Ovary (tissue), 9 donors: ENCODE results near the gene NIM1K. TPM values are rescaled to one million over a fixed set of nuclear protein-coding genes. Genes with fewer than 3 reads are reported as not detected.
"Not testable (repeated sequence)": the region's sequence is repeated elsewhere in the genome, so short reads cannot be mapped to it uniquely, and the experiment has no call there.

Source experiments
- DNase-seq, 5 donors: peaks; one replicate each; pipeline ENCODE4 v3.0.0-alpha.2; 2019 to 2020
- H3K27ac ChIP-seq, 2 donors: fragments of 200-600 bp; one replicate each; pipeline versions ENCODE4 v1.5.1 to v1.8.0; 2019 to 2022
- H3K27me3 ChIP-seq: fragments of 200-600 bp; one replicate; pipeline ENCODE4 v1.8.0; 2022
- H3K36me3 ChIP-seq: fragments of 200-600 bp; sonication (generic); one replicate; pipeline ENCODE4 v1.5.1; 2019
- H3K4me1 ChIP-seq: one replicate; pipeline ENCODE4 v1.8.1; 2013; ENCODE audit warnings: mild to moderate bottlenecking, moderate library complexity; ENCODE audit not compliant: insufficient read depth
- H3K4me3 ChIP-seq: fragments of 200-600 bp; sonication (generic); one replicate; pipeline ENCODE4 v1.5.1; 2017
- H3K9me3 ChIP-seq, 2 donors: fragments of 200-600 bp in 1 of 2; sonication (generic) in 1 of 2; one replicate each; pipeline versions ENCODE4 v1.5.1 to v1.8.1; 2013 to 2019; ENCODE audit warnings: mild to moderate bottlenecking in 1 of 2, moderate library complexity in 1 of 2
- EP300 ChIP-seq: sonication (generic); formaldehyde crosslinking; IDR thresholded peaks from one replicate; pipeline ENCODE4 v1.6.1; 2017; ENCODE audit warnings: antibody characterized with exemption
- POLR2A ChIP-seq: fragments of 450-650 bp; IDR thresholded peaks from one replicate; pipeline ENCODE4 v1.6.1; 2017; ENCODE audit warnings: antibody characterized with exemption, mild to moderate bottlenecking, moderate library complexity
- WGBS, 3 donors: extraction: QIAGEN DNeasy Blood & Tissue Kit in 1 of 3; methylation state at CpG; one replicate each; pipeline versions ENCODE4 v1.1.5 to v1.1.7; 2013 to 2017; 5-methylcytosine and 5-hydroxymethylcytosine counted together
- intact Hi-C, 4 donors: fragments of 100-400 bp; cut with DNase I; formaldehyde crosslinking; loops; one replicate each; pipeline versions ENCODE4 v1.11.0 to v1.15.1; 2022 to 2023
- polyA plus RNA-seq, 2 donors: library from polyadenylated mRNA; stranded (reverse); fragments of 200-250 nt in 1 of 2; fragments of 350-450 nt in 1 of 2; fragmentation: Illumina TruSeq in 1 of 2; extraction: RNeasy Lipid Tissue Mini Kit (QIAGEN cat#74804) in 1 of 2; gene quantifications; one replicate each; pipeline ENCODE4 v1.2.3, GENCODE V29; 2013 to 2014
- total RNA-seq, 7 donors: library from RNA; depleted of rRNA in 2 of 7; stranded (reverse); fragments of >200 nt in 2 of 7; fragmentation: NEBNext Ultra II Directional in 3 of 7; extraction: Animal tissue kit (Norgen Biotek cat#: 25700) in 3 of 7; gene quantifications; one replicate each; pipeline versions ENCODE4 v1.1.0 to v1.2.4, GENCODE V29; 2016 to 2023
- TF ChIP-seq, protein P1 (sequence below), 3 donors: fragments of 450-650 bp in 2 of 3; fragments of 200-600 bp in 1 of 3; IDR thresholded peaks; one replicate each; pipeline versions ENCODE4 v1.5.1 to v1.8.0; 2016 to 2022; ENCODE audit warnings: antibody characterized with exemption in 3 of 3, mild to moderate bottlenecking in 1 of 3
- donor health status: DM: no; HTN: no; CAD: no; lungs with moderate emphysema.
- donor health status: DM: no; HTN: no; CAD: no.
- donor health status: Bipolar disorder and iron deficiency.
- donor health status: DM: yes; HTN: yes; CAD: no.
- donor health status: DM: no; HTN: no; CAD: no.
- donor health status: DM: yes; HTN: yes; CAD: no.

The NIM1K gene
- total and polyA plus RNA-seq, 9 donors, result 0.12 to 0.78 (median 0.35) TPM; not detected in 1

DNA sequence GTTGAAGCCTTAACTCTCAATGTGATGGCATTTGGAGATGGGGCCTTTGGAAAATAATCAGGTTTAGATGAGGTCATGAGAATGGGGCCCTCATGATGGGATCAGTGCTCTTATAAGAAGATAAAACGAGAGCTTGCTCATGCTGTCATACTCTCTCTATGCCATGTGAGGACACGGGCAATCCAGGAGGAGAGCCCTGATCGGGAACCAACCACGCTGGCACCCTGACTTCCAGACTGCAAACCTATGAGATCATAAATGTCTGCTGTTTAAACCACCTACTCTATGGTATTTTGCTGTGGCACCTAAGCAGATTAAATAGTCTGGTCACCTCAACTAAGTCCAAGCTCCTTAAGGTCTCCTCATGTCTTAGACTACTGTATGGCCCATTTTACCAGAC, 111.2 kb downstream of the NIM1K start:
- Histone ChIP-seq H3K27ac (no peak overlapping the region), H3K4me3 (no peak overlapping the region), H3K27me3 (no peaks in the 10 kb centered on the region), H3K36me3 (no peaks in the 10 kb centered on the region), H3K9me3 (no peaks in the 10 kb centered on the region), H3K4me1 (peaks cover 4% of the 10 kb centered on the region)
- DNase-seq, result no peak
- WGBS, 3 donors, result 88 to 94% (median 94%) methylated on average over 4 of the region's 4 CpGs
- intact Hi-C loops, result no loop called here
- TF ChIP-seq EP300, result no peak
- TF ChIP-seq, protein P1, sequence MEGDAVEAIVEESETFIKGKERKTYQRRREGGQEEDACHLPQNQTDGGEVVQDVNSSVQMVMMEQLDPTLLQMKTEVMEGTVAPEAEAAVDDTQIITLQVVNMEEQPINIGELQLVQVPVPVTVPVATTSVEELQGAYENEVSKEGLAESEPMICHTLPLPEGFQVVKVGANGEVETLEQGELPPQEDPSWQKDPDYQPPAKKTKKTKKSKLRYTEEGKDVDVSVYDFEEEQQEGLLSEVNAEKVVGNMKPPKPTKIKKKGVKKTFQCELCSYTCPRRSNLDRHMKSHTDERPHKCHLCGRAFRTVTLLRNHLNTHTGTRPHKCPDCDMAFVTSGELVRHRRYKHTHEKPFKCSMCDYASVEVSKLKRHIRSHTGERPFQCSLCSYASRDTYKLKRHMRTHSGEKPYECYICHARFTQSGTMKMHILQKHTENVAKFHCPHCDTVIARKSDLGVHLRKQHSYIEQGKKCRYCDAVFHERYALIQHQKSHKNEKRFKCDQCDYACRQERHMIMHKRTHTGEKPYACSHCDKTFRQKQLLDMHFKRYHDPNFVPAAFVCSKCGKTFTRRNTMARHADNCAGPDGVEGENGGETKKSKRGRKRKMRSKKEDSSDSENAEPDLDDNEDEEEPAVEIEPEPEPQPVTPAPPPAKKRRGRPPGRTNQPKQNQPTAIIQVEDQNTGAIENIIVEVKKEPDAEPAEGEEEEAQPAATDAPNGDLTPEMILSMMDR (IDR thresholded peaks at IDR 0.05), result no peak
- no peak for TF ChIP-seq POLR2A

DNA sequence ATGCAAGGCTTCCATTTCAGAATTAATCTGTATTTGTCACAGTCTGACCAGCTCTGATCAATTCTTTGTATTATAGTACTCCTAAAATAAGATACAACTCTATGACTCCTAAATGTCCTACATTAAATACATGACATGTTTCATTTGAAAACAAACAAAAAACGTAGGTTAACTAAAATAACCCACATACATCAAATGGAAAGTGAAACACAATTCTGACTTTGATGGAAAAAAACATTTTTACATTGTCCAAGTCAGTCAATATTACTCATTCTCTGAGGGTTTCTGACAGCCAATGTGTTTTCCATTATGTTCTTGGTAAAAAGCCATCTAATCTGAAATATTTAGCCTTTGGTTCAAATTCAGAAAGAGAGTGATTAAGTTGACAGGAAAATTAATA, 112.5 kb downstream of the NIM1K start:
- intact Hi-C loops, result no loop called here
- Histone ChIP-seq H3K4me3 (no peak overlapping the region), H3K36me3 (no peaks in the 10 kb centered on the region), H3K27ac (no peak overlapping the region), H3K4me1 (peaks cover 7% of the 10 kb centered on the region), H3K9me3 (no peaks in the 10 kb centered on the region), H3K27me3 (no peaks in the 10 kb centered on the region)
- DNase-seq, result no peak
- WGBS, 3 donors, result 49 to 70% (median 54%) methylated on average over 1 of the region's 1 CpG
- no peak for TF ChIP-seq EP300
- TF ChIP-seq, protein P1 (IDR thresholded peaks at IDR 0.05), result no peak
- no peak for TF ChIP-seq POLR2A

DNA sequence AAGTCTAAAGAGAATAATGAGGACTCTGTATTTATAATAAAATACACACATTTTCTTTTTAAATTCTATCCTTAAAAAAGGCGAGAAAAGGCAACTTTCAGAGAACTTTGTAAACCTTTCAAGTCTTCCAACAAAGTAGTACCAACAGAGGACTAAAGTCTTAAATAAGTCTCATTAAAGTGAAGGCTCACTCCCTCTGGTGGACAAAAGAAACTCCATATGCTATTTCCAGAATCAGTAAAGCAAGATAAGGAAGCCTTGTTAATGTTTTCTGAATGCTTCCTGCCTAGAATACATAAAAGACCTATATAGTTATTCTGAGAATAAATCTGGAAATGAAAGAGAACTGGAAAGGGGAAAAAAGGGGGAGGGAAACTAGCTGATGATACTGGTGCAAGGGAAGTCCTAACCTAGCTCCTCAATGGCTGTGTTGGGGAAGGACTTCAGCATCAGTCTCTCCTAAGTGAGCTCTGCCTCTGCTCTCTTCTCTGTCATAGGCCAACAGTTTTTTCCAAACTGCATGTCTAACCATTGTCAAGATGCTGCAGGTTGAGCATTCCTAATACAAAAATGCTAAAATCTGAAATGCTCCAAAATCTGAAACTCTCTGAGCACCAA, 114.0 kb downstream of the NIM1K start:
- 85 to 91% (median 90%) methylated on average over 1 of the region's 1 CpG for WGBS, 3 donors
- intact Hi-C loops, result no loop called here

DNA sequence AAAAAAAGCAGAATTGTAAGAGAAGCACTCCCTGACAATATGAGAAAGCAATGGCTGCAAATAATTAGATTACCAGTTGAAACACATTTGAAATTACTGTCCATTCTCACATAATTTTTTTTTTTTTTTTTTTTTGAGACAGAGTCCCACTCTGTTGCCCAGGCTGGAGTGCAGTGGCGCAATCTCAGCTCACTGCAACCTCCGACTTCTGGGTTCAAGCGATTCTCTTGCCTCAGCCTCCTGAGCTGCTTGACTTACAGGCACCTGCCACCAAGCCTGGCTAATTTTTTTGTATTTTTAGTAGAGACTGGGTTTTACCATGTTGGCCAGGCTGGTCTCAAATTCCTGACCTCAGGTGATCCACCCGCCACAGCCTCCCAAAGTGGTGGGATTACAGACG, 114.9 kb downstream of the NIM1K start:
- H3K27me3 ChIP-seq, DNase-seq, H3K36me3 ChIP-seq, H3K4me3 ChIP-seq, H3K9me3 ChIP-seq, intact Hi-C loops, H3K27ac ChIP-seq, H3K4me1 ChIP-seq: not testable (repeated sequence)
- 86 to 91% (median 90%) methylated on average over 5 of the region's 5 CpGs for WGBS, 3 donors

More for the DNA sequence above, 114.0 kb downstream of the NIM1K start:
- Histone ChIP-seq H3K4me3 (no peak overlapping the region), H3K9me3 (no peaks in the 10 kb centered on the region), H3K36me3 (no peaks in the 10 kb centered on the region), H3K27me3 (no peaks in the 10 kb centered on the region), H3K27ac (no peak overlapping the region), H3K4me1 (peaks cover 7% of the 10 kb centered on the region)
- no peak for DNase-seq
- TF ChIP-seq, protein P1 (IDR thresholded peaks at IDR 0.05), result peak in 1 of 3 donors; percentile 27
- no peak for TF ChIP-seq EP300
- TF ChIP-seq POLR2A, result no peak

DNA sequence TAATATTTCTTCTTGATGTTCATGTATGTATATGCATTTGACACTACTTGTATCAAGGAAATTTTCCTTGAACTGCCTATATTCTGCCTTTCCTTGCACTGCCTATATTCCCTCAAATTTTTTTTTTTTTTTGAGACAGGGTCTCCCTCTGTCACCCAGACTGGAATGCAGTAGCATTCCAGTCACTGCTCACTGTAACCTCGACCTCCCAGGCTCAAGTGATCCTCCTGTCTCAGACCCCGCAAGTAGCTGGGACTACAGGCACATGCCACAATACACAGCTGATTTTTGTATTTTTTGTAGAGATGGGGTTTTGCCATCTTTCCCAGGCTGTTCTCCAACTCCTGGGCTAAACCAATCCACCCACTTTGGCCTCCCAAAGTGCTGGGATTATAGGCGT, 117.1 kb downstream of the NIM1K start:
- Histone ChIP-seq H3K27me3 (no peaks in the 10 kb centered on the region), H3K4me1 (peaks cover 7% of the 10 kb centered on the region), H3K4me3 (no peak overlapping the region), H3K9me3 (no peaks in the 10 kb centered on the region), H3K36me3 (no peaks in the 10 kb centered on the region), H3K27ac (no peak overlapping the region)
- no peak for DNase-seq
- intact Hi-C loops, result no loop called here
- 80 to 88% (median 86%) methylated on average over 3 of the region's 3 CpGs for WGBS, 3 donors
- TF ChIP-seq EP300 (no peak), POLR2A (no peak)
- TF ChIP-seq, protein P1 (IDR thresholded peaks at IDR 0.05), result no peak
